Prostate gland (tissue), 2 donors: Measurements from ENCODE around the gene RNF168. TPM values are rescaled to one million over a fixed set of nuclear protein-coding genes. Genes with fewer than 3 reads are reported as not detected.
A peak's percentile ranks its signal among the peaks of the same experiment; 100 is the strongest.
"Not testable (repeated sequence)": the region's sequence is repeated elsewhere in the genome, so short reads cannot be mapped to it uniquely, and the experiment has no call there.

Source experiments
- DNase-seq: peaks from one replicate; pipeline ENCODE4 v3.0.0-alpha.2; 2019; ENCODE audit warnings: low spot score
- H3K27ac ChIP-seq, 2 donors: fragments of 200-600 bp; sonication (generic); 2 replicates each; pipeline ENCODE4 v1.5.1; 2017 to 2019
- H3K27me3 ChIP-seq: fragments of 200-600 bp; sonication (generic); replicated peaks from 2 replicates; pipeline ENCODE4 v1.5.1; 2019; ENCODE audit not compliant: insufficient read depth
- H3K36me3 ChIP-seq, 2 donors: fragments of 200-600 bp; sonication (generic); 1 replicate in 1 of 2; 2 replicates in 1 of 2; pipeline versions ENCODE4 v1.5.1 to v1.8.1; 2017 to 2019
- H3K4me1 ChIP-seq: fragments of 200-600 bp; sonication (generic); replicated peaks from 2 replicates; pipeline ENCODE4 v1.5.1; 2019
- H3K4me3 ChIP-seq, 2 donors: fragments of 200-600 bp; sonication (generic); 2 replicates each; pipeline ENCODE4 v1.5.1; 2017 to 2019
- H3K9me3 ChIP-seq: fragments of 200-600 bp; sonication (generic); 2 replicates; pipeline ENCODE4 v1.5.1; 2017
- CTCF ChIP-seq, 4 experiments: fragments of 200-600 bp in 2 of 4; fragments of 450-650 bp in 2 of 4; sonication (generic) in 2 of 4; IDR thresholded peaks; 1 replicate in 3 of 4; 2 replicates in 1 of 4; pipeline ENCODE4 v1.5.1; 2016 to 2019; ENCODE audit warnings: antibody characterized with exemption in 4 of 4, mild to moderate bottlenecking in 2 of 4, moderate library complexity in 2 of 4
- POLR2A ChIP-seq: fragments of 450-650 bp; IDR thresholded peaks from one replicate; pipeline ENCODE4 v1.6.1; 2016; ENCODE audit warnings: antibody characterized with exemption, mild to moderate bottlenecking
- POLR2AphosphoS5 ChIP-seq: sonication (generic); formaldehyde crosslinking; IDR thresholded peaks from one replicate; pipeline ENCODE4 v1.6.1; 2017; ENCODE audit warnings: antibody characterized with exemption
- WGBS: methylation state at CpG from one replicate; pipeline ENCODE4 v1.1.5; 2018; 5-methylcytosine and 5-hydroxymethylcytosine counted together
- intact Hi-C: fragments of 100-400 bp; cut with DNase I; formaldehyde crosslinking; loops from one replicate; pipeline ENCODE4 v1.14.2; 2022
- total RNA-seq, 2 donors: library from RNA; depleted of rRNA; stranded (reverse); fragments of >200 nt; gene quantifications; one replicate each; pipeline ENCODE4 v1.1.0, GENCODE V29; 2016

Gene RNF168
- total RNA-seq, 2 donors from 2014 or later: 17.1 to 30.6 TPM

GRCh38 chr3:196514913-196515621, 11.5 kb upstream of the RNF168 start, which contains the start of gene SMCO1:
TSS of gene SMCO1 (minus strand) at chr3:196515346. CDS start at chr3:196515209, 137 bp downstream.
- H3K27me3 ChIP-seq: no peaks in the 10 kb centered on the region
- H3K4me1 ChIP-seq: no peaks in the 10 kb centered on the region
- DNase-seq: no peak
- H3K27ac ChIP-seq: no peak within 1 kb of the TSS
- H3K9me3 ChIP-seq: no peaks in the 10 kb centered on the region
- H3K36me3 ChIP-seq: no peaks in the 10 kb centered on the region
- WGBS: 91% methylated on average over 10 of the region's 10 CpGs
- H3K4me3 ChIP-seq: no peak within 1 kb of the TSS
- intact Hi-C loops: no loop called here
- no peak for TF ChIP-seq POLR2A
- no peak for TF ChIP-seq CTCF (IDR thresholded peaks at IDR 0.05)
- no peak for TF ChIP-seq POLR2AphosphoS5

- TF ChIP-seq POLR2A: no peak
- no peak for TF ChIP-seq POLR2AphosphoS5
- no peak for TF ChIP-seq CTCF (IDR thresholded peaks at IDR 0.05)
- no peaks in the 10 kb centered on the region for H3K9me3 ChIP-seq
- no peak overlapping the region for H3K27ac ChIP-seq
- DNase-seq: no peak
- WGBS: 97% methylated on average over 1 of the region's 1 CpG
- no peaks in the 10 kb centered on the region for H3K36me3 ChIP-seq
- intact Hi-C loops: no loop called here
- H3K27me3 ChIP-seq: no peaks in the 10 kb centered on the region
- no peak overlapping the region for H3K4me3 ChIP-seq
- no peaks in the 10 kb centered on the region for H3K4me1 ChIP-seq
Measured at GRCh38 chr3:196514350-196514716, 10.8 kb upstream of the RNF168 start.

GRCh38 chr3:196513697-196514349, 10.3 kb upstream of the RNF168 start:
- Histone ChIP-seq H3K4me1 (no peaks in the 10 kb centered on the region), H3K27me3 (no peaks in the 10 kb centered on the region), H3K27ac (no peak overlapping the region), H3K36me3 (no peaks in the 10 kb centered on the region), H3K4me3 (no peak overlapping the region), H3K9me3 (no peaks in the 10 kb centered on the region)
- TF ChIP-seq POLR2AphosphoS5: no peak
- TF ChIP-seq CTCF (IDR thresholded peaks at IDR 0.05): no peak
- no peak for TF ChIP-seq POLR2A
- intact Hi-C loops: no loop called here
- 89% methylated on average over 8 of the region's 8 CpGs for WGBS
- no peak for DNase-seq

GRCh38 chr3:196511646-196512425, 8.3 kb upstream of the RNF168 start:
- H3K27me3 ChIP-seq, H3K4me1 ChIP-seq, H3K9me3 ChIP-seq, H3K4me3 ChIP-seq, intact Hi-C loops, H3K27ac ChIP-seq, H3K36me3 ChIP-seq: not testable (repeated sequence)
- DNase-seq: peak; percentile 9
- WGBS: 50% methylated on average over 14 of the region's 15 CpGs

GRCh38 chr3:196511108-196511507, 7.5 kb upstream of the RNF168 start:
- H3K4me3 ChIP-seq, H3K27me3 ChIP-seq, intact Hi-C loops, H3K4me1 ChIP-seq, H3K36me3 ChIP-seq, H3K27ac ChIP-seq, H3K9me3 ChIP-seq, DNase-seq: not testable (repeated sequence)
- 82% methylated on average over 1 of the region's 1 CpG for WGBS
